HUES64 (cell line): Measurements from ENCODE around the gene ATPAF1.

ENCODE experiments used
- H3K27ac ChIP-seq: 2 replicates; pipeline ENCODE4 v1.7.0; 2013; ENCODE audit warnings: low read depth, low read length, inconsistent platforms
- H3K27me3 ChIP-seq: 2 replicates; pipeline ENCODE4 v1.6.1; 2013; ENCODE audit warnings: mild to moderate bottlenecking, low read length; ENCODE audit not compliant: insufficient read depth
- H3K36me3 ChIP-seq: 2 replicates; pipeline ENCODE4 v1.6.1; 2013; ENCODE audit warnings: mild to moderate bottlenecking, low read length; ENCODE audit not compliant: insufficient read depth
- H3K4me1 ChIP-seq: 2 replicates; pipeline ENCODE4 v1.6.1; 2013; ENCODE audit warnings: mild to moderate bottlenecking, low read length, moderate library complexity; ENCODE audit not compliant: insufficient read depth
- H3K4me3 ChIP-seq: 2 replicates; pipeline ENCODE4 v1.5.1; 2013; ENCODE audit warnings: mild to moderate bottlenecking, low read length, moderate library complexity
- H3K9ac ChIP-seq: 2 replicates; pipeline ENCODE4 v1.6.1; 2013; ENCODE audit warnings: mild to moderate bottlenecking, low read depth, low read length
- H3K9me3 ChIP-seq: 2 replicates; pipeline ENCODE4 v1.6.1; 2013; ENCODE audit warnings: low read depth, low read length; ENCODE audit not compliant: insufficient read depth
- WGBS: fragments of 150-250, 120-280 bp; methylation state at CpG from one replicate; pipeline ENCODE4 v1.1.7; 2013; ENCODE audit warnings: missing lambda C conversion rate; 5-methylcytosine and 5-hydroxymethylcytosine counted together

The ATPAF1 gene

DNA sequence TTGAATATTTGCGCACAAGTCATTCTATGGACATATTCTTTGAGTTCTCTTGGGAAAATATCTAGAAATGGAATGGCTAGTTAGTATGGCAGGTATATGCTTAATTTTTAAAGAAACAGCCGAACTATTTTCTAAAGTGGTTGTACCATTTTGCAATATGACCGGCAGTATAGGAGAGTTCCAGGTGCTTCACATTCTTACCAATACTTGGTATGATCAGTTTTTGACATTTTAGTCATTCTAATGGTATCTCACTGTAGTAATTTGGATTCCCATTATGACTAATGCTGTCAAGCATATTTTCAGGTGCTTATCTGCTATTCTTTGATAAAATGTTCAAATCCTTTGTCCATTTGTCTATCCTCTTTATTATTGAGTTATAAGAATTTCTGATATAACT is 20.6 kb downstream of the ATPAF1 start:
- Histone ChIP-seq H3K27ac (no peak overlapping the region), H3K9ac (no peak overlapping the region), H3K4me3 (no peak overlapping the region), H3K4me1 (no peaks in the 10 kb centered on the region), H3K9me3 (peaks cover 13% of the 10 kb centered on the region; the same call in 1 of the 2 replicates), H3K36me3 (peaks cover 61% of the 10 kb centered on the region), H3K27me3 (no peaks in the 10 kb centered on the region)
- 96% methylated on average over 3 of the region's 3 CpGs for WGBS

DNA sequence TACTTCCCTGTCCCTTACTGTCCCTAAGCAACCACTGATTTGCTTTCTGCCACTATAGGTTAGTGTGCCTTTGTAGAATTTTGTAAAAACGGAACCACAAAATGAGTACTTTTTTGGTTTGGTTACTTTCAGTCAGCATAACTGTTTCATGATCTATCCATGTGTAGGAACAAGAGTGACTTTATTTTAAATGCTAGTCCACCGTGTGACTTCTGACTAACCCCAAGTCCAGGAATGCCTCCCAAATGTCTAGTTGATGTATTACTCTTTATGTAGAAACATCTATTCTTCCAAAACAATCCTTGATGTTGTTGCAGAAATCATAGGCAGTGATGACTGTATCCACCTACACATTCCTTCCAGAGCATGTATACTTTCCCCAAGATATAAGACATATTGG is 21.3 kb downstream of the ATPAF1 start:
- Histone ChIP-seq H3K36me3 (peaks cover 59% of the 10 kb centered on the region), H3K9me3 (peaks cover 13% of the 10 kb centered on the region; the same call in 1 of the 2 replicates)
- WGBS = 96% methylated on average over 2 of the region's 2 CpGs

DNA sequence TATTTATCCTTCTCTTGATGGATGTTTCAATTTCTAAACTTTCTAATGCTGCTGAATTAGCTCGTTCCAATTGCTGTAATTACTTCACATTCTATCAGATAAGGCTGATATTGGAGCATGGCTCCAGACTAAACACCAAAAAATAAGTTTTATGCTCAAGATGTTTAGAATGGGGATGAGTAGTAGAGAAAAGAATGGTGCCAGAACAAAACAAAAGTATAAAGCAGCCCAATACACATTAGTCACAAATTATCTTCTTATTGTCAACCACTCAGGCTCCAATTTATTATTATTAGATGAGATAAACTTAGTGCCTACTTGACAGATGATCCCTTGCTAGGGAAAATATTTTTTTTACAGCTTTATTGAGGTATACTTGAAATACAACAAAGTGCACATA is 21.8 kb downstream of the ATPAF1 start:
- no peaks in the 10 kb centered on the region for H3K27me3 ChIP-seq
- peaks cover 58% of the 10 kb centered on the region for H3K36me3 ChIP-seq
- peaks cover 13% of the 10 kb centered on the region; the same call in 1 of the 2 replicates for H3K9me3 ChIP-seq
- H3K4me1 ChIP-seq = no peaks in the 10 kb centered on the region
- H3K27ac ChIP-seq = no peak overlapping the region
- WGBS = 100% methylated on average over 1 of the region's 1 CpG
- no peak overlapping the region for H3K9ac ChIP-seq
- H3K4me3 ChIP-seq = no peak overlapping the region

More for the DNA sequence above, 21.3 kb downstream of the ATPAF1 start:
- no peak overlapping the region for H3K27ac ChIP-seq
- H3K4me3 ChIP-seq = no peak overlapping the region
- H3K4me1 ChIP-seq = no peaks in the 10 kb centered on the region
- H3K27me3 ChIP-seq = no peaks in the 10 kb centered on the region
- H3K9ac ChIP-seq = no peak overlapping the region

DNA sequence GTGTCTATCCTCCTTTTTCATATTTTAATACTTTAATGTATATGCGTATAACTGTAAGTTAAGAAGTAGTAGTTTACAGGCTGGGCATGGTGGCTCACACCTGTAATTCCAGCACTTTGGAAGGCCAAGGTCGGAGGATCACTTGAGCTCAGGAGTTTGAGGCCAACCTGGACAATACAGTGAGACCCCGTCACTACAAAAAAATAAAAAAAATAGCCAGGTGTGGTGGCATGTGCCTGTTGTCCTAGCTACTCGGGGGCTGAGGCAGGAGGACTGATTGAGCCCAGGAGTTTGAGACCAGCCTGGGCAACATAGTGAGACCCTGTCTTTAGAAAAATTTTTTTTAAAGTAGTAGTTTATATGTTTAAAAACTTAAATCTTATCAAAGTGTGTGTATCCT is 22.3 kb downstream of the ATPAF1 start:
- H3K9ac ChIP-seq = no peak overlapping the region
- no peaks in the 10 kb centered on the region for H3K4me1 ChIP-seq
- peaks cover 13% of the 10 kb centered on the region; the same call in 1 of the 2 replicates for H3K9me3 ChIP-seq
- H3K36me3 ChIP-seq = peaks cover 58% of the 10 kb centered on the region
- no peak overlapping the region for H3K4me3 ChIP-seq
- 95% methylated on average over 4 of the region's 4 CpGs for WGBS
- H3K27ac ChIP-seq = no peak overlapping the region
- H3K27me3 ChIP-seq = no peaks in the 10 kb centered on the region

DNA sequence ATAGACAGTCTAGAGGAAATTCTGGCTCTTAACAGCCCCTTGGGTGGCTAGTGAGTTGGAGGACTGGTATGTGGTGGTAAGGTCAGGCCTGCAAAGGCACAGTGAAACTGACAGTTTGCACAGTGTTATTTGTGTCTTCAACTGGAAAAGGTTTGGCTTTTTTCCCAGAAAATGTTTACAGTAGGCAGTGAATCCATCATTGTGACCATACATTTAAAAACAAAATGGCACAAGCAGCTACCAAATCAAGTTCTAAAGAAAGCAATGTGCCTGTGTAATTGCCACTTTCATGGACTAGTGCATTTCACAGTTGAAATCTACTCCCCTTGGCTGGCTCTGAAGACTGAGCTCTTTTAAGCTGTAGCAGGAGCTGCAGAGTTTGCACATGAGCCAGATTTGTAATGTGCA is 24.8 kb downstream of the ATPAF1 start:
- no peaks in the 10 kb centered on the region for H3K4me1 ChIP-seq
- no peaks in the 10 kb centered on the region for H3K9me3 ChIP-seq
- H3K27me3 ChIP-seq = no peaks in the 10 kb centered on the region
- peaks cover 40% of the 10 kb centered on the region for H3K36me3 ChIP-seq
- H3K9ac ChIP-seq = no peak overlapping the region
- H3K27ac ChIP-seq = no peak overlapping the region
- H3K4me3 ChIP-seq = no peak overlapping the region

DNA sequence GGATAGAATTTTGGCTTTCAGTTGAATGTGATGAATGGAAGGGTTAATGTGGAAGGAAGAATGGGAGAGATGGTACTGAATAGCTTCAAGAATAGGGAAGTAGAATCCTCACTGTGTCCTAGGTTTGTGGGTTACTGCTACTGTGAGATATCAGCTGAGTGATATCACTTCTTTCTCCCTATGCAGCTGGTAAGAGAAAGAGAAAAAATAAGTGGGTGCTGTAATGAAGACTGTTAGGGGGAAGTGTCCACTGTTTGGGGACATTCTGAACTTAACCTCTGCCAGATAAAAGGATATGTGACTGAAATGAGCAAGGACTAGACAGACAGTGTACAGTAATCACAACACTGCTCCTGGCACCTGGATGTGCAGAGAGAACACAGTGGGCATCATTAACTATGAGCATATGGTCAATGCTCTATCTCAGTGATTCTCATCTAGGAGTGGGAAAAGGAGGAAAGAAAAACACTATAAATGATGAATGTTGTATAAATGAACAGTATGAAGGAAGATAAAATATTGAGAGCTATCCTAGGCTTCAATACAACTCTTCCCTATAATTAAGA is 26.0 kb downstream of the ATPAF1 start:
- Histone ChIP-seq H3K27me3 (no peaks in the 10 kb centered on the region), H3K27ac (no peak overlapping the region), H3K36me3 (peaks cover 30% of the 10 kb centered on the region), H3K9me3 (no peaks in the 10 kb centered on the region), H3K9ac (no peak overlapping the region), H3K4me1 (no peaks in the 10 kb centered on the region), H3K4me3 (no peak overlapping the region)

DNA sequence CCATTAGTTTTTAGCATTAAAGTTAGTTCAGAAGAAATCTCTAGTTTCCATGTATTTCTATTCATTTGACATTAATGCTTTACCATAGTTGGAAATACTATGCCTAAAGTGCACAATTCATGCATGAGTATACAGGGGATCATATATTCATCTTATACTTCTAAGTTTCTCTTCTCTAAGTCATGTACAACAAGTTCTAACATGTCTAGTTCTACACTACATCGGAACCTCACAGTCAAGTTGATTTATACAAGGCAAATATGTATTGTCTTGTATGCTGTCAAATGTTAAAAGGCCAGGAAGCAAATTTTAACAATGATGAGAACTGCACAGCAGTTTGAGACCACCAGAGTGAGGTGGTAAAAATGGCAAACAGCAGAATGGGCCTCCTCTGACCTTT is 28.6 kb downstream of the ATPAF1 start:
- H3K9me3 ChIP-seq = no peaks in the 10 kb centered on the region
- no peak overlapping the region for H3K9ac ChIP-seq
- no peak overlapping the region for H3K4me3 ChIP-seq
- no peaks in the 10 kb centered on the region for H3K4me1 ChIP-seq
- peaks cover 39% of the 10 kb centered on the region for H3K36me3 ChIP-seq
- H3K27ac ChIP-seq = no peak overlapping the region
- WGBS = 100% methylated on average over 1 of the region's 1 CpG
- no peaks in the 10 kb centered on the region for H3K27me3 ChIP-seq

DNA sequence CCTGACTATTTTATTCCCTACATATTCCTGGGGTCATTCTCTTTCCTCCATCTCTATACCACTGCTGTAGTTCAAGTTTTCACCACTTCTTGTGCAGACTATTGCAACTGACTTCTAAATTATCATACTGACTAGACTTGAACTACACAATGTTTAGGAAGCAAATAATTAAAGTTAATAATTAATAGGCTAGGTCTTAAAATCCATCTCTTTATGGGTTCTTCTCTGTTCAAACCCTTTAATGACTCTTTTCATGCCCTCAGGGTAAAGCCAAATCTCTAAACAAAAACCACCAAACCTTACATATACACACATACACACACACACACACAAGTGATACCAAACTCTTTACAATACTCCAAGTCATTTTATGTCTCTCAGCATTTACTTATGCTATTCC is 29.2 kb downstream of the ATPAF1 start:
- Histone ChIP-seq H3K9ac (no peak overlapping the region), H3K4me1 (no peaks in the 10 kb centered on the region), H3K27me3 (no peaks in the 10 kb centered on the region), H3K9me3 (no peaks in the 10 kb centered on the region), H3K36me3 (peaks cover 38% of the 10 kb centered on the region), H3K27ac (no peak overlapping the region), H3K4me3 (no peak overlapping the region)

DNA sequence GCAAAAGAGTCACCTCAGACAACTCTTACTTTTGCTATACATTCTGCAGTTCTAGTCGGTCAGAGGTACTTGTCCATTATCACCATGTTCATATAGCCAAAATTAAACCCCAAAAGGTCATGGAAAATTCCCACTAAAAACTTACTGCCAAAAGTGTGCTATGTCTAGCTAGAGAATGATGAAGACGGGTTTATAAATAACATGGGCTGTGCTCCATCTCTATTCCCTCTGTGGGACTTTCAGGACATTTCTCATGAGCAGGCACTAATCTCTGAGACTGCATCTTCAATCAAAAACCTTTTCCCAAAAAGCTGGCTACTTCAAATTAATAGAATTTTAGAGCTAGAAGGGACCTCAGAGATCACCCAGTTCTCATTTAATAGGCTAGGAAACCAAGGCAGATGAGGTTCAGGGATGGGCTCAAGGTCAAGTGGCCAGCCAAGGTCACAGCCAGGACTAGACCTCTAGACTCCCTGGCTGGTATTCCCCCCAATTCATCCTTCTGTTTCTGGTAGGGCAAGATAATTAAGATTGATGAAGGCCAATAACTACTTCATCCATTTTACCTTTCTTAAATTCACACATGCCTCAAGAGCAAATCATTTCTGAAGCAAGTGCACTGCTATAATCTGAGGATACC is 30.6 kb downstream of the ATPAF1 start:
- Histone ChIP-seq H3K27me3 (no peaks in the 10 kb centered on the region), H3K4me3 (no peak overlapping the region), H3K4me1 (no peaks in the 10 kb centered on the region), H3K9me3 (no peaks in the 10 kb centered on the region), H3K36me3 (peaks cover 42% of the 10 kb centered on the region), H3K27ac (no peak overlapping the region), H3K9ac (no peak overlapping the region)
- WGBS = 46% methylated on average over 2 of the region's 2 CpGs

DNA sequence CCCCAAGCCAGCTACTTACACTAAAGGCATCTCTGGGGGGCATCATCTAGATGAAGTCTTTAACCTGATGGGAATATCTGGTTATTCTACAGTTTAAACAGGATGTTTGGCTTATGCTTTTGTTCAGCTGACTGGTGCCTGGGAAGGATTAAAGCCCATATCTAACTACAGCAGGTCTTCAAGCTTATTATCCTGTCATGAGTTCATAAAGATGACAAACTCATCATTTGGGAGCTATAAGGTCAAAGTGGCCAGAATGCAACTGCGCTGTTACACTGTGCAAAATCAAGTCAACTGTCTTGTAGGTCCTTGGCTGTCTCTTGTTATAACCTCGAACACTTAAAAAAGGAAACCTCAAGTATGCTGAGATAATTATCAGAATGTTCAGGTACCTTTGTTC is 33.0 kb downstream of the ATPAF1 start:
- no peaks in the 10 kb centered on the region for H3K9me3 ChIP-seq
- no peaks in the 10 kb centered on the region for H3K4me1 ChIP-seq
- H3K9ac ChIP-seq = no peak overlapping the region
- no peak overlapping the region for H3K27ac ChIP-seq
- H3K4me3 ChIP-seq = no peak overlapping the region
- no peaks in the 10 kb centered on the region for H3K27me3 ChIP-seq
- H3K36me3 ChIP-seq = peaks cover 51% of the 10 kb centered on the region
- WGBS = 100% methylated on average over 2 of the region's 2 CpGs

DNA sequence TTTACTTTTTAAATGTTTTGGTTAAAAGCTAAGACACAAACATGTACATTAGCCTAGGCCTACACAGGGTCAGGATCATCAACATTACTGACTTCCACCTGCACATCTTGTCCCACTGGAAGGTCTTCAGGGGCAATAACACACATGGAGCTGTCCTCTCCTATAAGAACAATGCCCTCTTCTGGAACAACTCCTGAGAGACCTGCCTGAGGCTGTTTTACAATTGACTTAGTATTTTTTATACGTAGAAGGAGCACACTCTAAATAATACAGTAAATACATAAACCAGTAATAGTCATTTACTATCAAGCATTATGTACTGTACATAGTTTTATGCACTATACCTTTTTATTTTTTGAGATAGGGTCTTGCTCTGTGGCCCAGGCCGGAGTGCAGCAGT is 37.4 kb downstream of the ATPAF1 start:
- Histone ChIP-seq H3K9ac (no peak overlapping the region), H3K9me3 (no peaks in the 10 kb centered on the region), H3K4me1 (no peaks in the 10 kb centered on the region), H3K4me3 (no peak overlapping the region), H3K27ac (no peak overlapping the region), H3K36me3 (peaks cover 42% of the 10 kb centered on the region), H3K27me3 (no peaks in the 10 kb centered on the region)
- WGBS = 89% methylated on average over 1 of the region's 2 CpGs
